ENCODE results near the gene TANGO6. TPM values are rescaled to one million over a fixed set of nuclear protein-coding genes. Genes with fewer than 3 reads are reported as not detected.

Gene TANGO6
- total and polyA plus RNA-seq, 3 donors from 2014 or later, result 23.1 to 41.3 (median 39.4) TPM

- Histone ChIP-seq H3K27ac (no peak overlapping the region), H3K36me3 (ENCODE audit: low read depth, missing control alignments) (no peaks in the 10 kb centered on the region), H3K4me1 (no peaks in the 10 kb centered on the region), H3K27me3 (no peaks in the 10 kb centered on the region), H3K4me3 (no peak overlapping the region), H3K9me3 (no peaks in the 10 kb centered on the region)
- DNase-seq, result no peak
- intact Hi-C loops (cut with DNase I; ENCODE audit: low total_unique reads), result no loop called here
- WGBS, 2 donors, result 93% methylated on average over 2 of the region's 2 CpGs
- TF ChIP-seq CTCF (IDR thresholded peaks at IDR 0.05) (no peak), POLR2A (IDR thresholded peaks at IDR 0.05) (no peak)
These were observed 49.6 kb downstream of the TANGO6 start for GRCh38 chr16:68892898-68893297.

GRCh38 chr16:68893710-68894705 lies 50.7 kb downstream of the TANGO6 start:
- Histone ChIP-seq H3K27me3 (no peaks in the 10 kb centered on the region), H3K4me3 (no peak overlapping the region), H3K9me3 (no peaks in the 10 kb centered on the region), H3K36me3 (ENCODE audit: low read depth, missing control alignments) (no peaks in the 10 kb centered on the region), H3K27ac (no peak overlapping the region), H3K4me1 (no peaks in the 10 kb centered on the region)
- WGBS, 2 donors, result 87 to 89% methylated on average over 11 of the region's 11 CpGs
- DNase-seq, result no peak
- intact Hi-C loops (cut with DNase I; ENCODE audit: low total_unique reads), result no loop called here
- TF ChIP-seq CTCF (IDR thresholded peaks at IDR 0.05), result no peak
- no peak for TF ChIP-seq POLR2A (IDR thresholded peaks at IDR 0.05)

- intact Hi-C loops (cut with DNase I; ENCODE audit: low total_unique reads), result no loop called here
- no peaks in the 10 kb centered on the region for H3K4me1 ChIP-seq
- TF ChIP-seq CTCF (IDR thresholded peaks at IDR 0.05), result no peak
- TF ChIP-seq POLR2A (IDR thresholded peaks at IDR 0.05), result no peak
- WGBS, 2 donors, result 92 to 95% methylated on average over 5 of the region's 5 CpGs
- no peaks in the 10 kb centered on the region for H3K9me3 ChIP-seq
- no peak overlapping the region for H3K27ac ChIP-seq
- H3K36me3 ChIP-seq (ENCODE audit: low read depth, missing control alignments), result no peaks in the 10 kb centered on the region
- H3K27me3 ChIP-seq, result no peaks in the 10 kb centered on the region
- DNase-seq, result no peak
- H3K4me3 ChIP-seq, result no peak overlapping the region
These were observed 51.4 kb downstream of the TANGO6 start for GRCh38 chr16:68894714-68895113.

- Histone ChIP-seq H3K4me3 (no peak overlapping the region), H3K27ac (no peak overlapping the region), H3K27me3 (no peaks in the 10 kb centered on the region), H3K36me3 (ENCODE audit: low read depth, missing control alignments) (no peaks in the 10 kb centered on the region), H3K4me1 (no peaks in the 10 kb centered on the region), H3K9me3 (no peaks in the 10 kb centered on the region)
- TF ChIP-seq CTCF (IDR thresholded peaks at IDR 0.05) (no peak), POLR2A (IDR thresholded peaks at IDR 0.05) (no peak)
- intact Hi-C loops (cut with DNase I; ENCODE audit: low total_unique reads), result no loop called here
- 90% methylated on average over 4 of the region's 4 CpGs for WGBS, 2 donors
- no peak for DNase-seq
These were observed 54.7 kb downstream of the TANGO6 start for GRCh38 chr16:68898026-68898425.
